ENCODE measurements around the gene SLC38A3.

The SLC38A3 gene

DNA sequence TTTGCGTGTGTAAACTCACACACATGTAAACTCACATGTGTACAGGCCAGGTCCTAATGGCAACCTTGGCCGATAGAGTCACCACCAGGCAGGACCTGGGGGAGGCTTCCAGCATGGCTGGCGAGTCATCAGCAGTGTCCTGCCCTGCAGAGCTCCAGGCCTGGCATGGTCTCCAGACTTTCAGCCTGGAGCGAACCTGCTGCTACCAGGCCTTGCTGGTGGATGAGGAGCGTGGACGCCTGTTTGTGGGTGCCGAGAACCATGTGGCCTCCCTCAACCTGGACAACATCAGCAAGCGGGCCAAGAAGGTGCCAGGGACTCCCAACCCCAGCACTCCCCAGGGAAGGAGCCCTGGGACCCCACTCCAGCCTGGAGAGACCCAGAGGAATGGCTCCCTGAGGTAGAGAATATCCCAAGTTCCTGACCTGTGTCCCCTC is 64.9 kb downstream of the SLC38A3 start:
- DNase-seq, result no peak

DNA sequence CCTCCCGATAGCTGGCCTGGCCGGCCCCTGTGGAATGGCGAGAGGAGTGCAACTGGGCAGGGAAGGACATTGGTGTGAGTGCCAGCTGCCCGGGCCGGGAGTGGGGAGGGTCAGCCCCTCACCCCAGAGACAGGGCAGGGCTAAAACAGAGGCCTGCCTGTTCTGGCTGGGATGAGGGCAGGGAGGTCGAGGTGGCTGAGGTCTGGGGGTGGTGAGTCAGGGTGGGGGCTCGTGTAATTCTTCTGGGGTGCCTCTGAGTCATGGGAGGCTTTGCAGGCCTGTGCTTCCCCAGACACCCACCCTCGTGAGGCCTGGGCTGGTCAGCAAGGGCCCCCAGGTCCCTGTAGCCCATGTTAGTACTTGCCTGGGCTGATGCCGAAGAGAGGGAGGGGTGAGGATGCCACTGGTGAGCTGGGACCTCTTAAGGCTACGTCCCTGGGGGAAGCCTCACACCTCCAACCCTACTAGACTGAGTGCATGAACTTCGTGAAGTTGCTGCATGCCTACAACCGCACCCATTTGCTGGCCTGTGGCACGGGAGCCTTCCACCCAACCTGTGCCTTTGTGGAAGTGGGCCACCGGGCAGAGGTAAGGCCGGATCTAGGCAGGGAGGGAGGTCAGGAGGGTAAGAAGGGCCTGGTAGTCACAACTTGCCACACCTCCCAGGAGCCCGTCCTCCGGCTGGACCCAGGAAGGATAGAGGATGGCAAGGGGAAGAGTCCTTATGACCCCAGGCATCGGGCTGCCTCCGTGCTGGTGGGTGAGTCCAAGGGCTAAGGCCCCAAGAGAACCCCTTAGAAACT is 65.6 kb downstream of the SLC38A3 start:
- no peak for DNase-seq
